Fibroblast of villous mesenchyme (primary cell): ENCODE measurements around the gene BIN1. TPM values are rescaled to one million over a fixed set of nuclear protein-coding genes. Genes with fewer than 3 reads are reported as not detected.

Experiments
- DNase-seq: peaks from one replicate; pipeline ENCODE4 v3.0.0-alpha.2; 2010; ENCODE audit warnings: low read depth
- H3K4me3 ChIP-seq: 2 replicates; pipeline ENCODE4 v1.5.1; 2011; ENCODE audit warnings: low read depth, mild to moderate bottlenecking, low read length
- CTCF ChIP-seq: IDR thresholded peaks from 2 replicates; pipeline ENCODE4 v1.5.1; 2012; ENCODE audit warnings: low read depth, mild to moderate bottlenecking, low read length; ENCODE audit not compliant: insufficient read depth
- total RNA-seq: library from RNA; depleted of rRNA; stranded (reverse); fragments of >200 nt; gene quantifications from 2 replicates; pipeline ENCODE4 v1.2.3, GENCODE V29; 2012

The BIN1 gene
- 75.6 and 85.4 TPM in 2 replicates for total RNA-seq

GRCh38 chr2:127106991-127107621 is at the start of gene BIN1:
TSS of gene BIN1 (minus strand) at chr2:127107154. CDS start at chr2:127106943, 211 bp downstream.
- DNase-seq: peak; percentile 95
- TF ChIP-seq CTCF: no peak
- H3K4me3 ChIP-seq: peak within 1 kb of the TSS; percentile 89

GRCh38 chr2:127155947-127156346 is 49.0 kb upstream of the BIN1 start:
- H3K4me3 ChIP-seq: no peak overlapping the region
- peak; percentile 87 for DNase-seq
- no peak for TF ChIP-seq CTCF

- no peak for TF ChIP-seq CTCF
- DNase-seq: peak; percentile 82
- H3K4me3 ChIP-seq: no peak overlapping the region
Observed at GRCh38 chr2:127155028-127155581, 48.2 kb upstream of the BIN1 start.

GRCh38 chr2:127154396-127154795 is 47.4 kb upstream of the BIN1 start:
- H3K4me3 ChIP-seq: no peak overlapping the region
- no peak for DNase-seq
- TF ChIP-seq CTCF: no peak

- DNase-seq: peak; percentile 81
- no peak overlapping the region for H3K4me3 ChIP-seq
- TF ChIP-seq CTCF: no peak
Observed at GRCh38 chr2:127153691-127154158, 46.8 kb upstream of the BIN1 start.

- TF ChIP-seq CTCF: no peak
- no peak for DNase-seq
- no peak overlapping the region for H3K4me3 ChIP-seq
Observed at GRCh38 chr2:127150996-127151395, 44.0 kb upstream of the BIN1 start.

GRCh38 chr2:127149384-127149783 is 42.4 kb upstream of the BIN1 start:
- no peak for TF ChIP-seq CTCF
- DNase-seq: peak; percentile 93
- H3K4me3 ChIP-seq: no peak overlapping the region
